Body of pancreas (tissue), 4 donors: ENCODE measurements around the gene QKI.

Source experiments
- POLR2A ChIP-seq, 3 donors: fragments of 450-650 bp; IDR thresholded peaks; one replicate each; pipeline ENCODE4 v1.6.1; 2016; ENCODE audit warnings: antibody characterized with exemption in 3 of 3, mild to moderate bottlenecking in 2 of 3
- TF ChIP-seq, protein P1 (sequence below), 7 experiments: fragments of 450-650 bp in 4 of 7; fragments of 200-600 bp in 3 of 7; sonication (generic) in 3 of 7; IDR thresholded peaks; one replicate each; pipeline ENCODE4 v1.5.1; 2016 to 2019; ENCODE audit warnings: antibody characterized with exemption in 7 of 7

DNA sequence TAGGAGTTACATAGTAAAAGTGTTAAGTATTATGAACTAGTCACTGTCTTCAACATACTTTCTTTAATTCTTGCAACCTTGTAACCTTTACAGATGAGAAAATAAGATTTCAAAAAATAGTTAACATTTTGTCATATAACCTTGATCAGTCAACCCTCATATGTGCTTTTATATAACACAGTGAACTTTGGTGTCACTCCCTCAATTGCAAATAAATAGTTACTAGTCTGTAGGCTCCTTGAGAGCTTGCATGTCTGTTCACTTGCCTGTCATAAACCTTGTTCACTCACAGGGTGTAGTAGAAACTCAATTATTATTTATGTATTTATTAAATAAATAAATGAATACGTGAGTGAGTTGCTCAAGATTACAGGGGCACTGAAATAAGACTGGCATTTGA lies 107.5 kb downstream of the QKI start:
- TF ChIP-seq, protein P1, sequence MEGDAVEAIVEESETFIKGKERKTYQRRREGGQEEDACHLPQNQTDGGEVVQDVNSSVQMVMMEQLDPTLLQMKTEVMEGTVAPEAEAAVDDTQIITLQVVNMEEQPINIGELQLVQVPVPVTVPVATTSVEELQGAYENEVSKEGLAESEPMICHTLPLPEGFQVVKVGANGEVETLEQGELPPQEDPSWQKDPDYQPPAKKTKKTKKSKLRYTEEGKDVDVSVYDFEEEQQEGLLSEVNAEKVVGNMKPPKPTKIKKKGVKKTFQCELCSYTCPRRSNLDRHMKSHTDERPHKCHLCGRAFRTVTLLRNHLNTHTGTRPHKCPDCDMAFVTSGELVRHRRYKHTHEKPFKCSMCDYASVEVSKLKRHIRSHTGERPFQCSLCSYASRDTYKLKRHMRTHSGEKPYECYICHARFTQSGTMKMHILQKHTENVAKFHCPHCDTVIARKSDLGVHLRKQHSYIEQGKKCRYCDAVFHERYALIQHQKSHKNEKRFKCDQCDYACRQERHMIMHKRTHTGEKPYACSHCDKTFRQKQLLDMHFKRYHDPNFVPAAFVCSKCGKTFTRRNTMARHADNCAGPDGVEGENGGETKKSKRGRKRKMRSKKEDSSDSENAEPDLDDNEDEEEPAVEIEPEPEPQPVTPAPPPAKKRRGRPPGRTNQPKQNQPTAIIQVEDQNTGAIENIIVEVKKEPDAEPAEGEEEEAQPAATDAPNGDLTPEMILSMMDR (IDR thresholded peaks at IDR 0.05): no peak
- no peak for TF ChIP-seq POLR2A (IDR thresholded peaks at IDR 0.05)
